Left colon (tissue), 2 donors: Measurements from ENCODE around the gene KRTAP9-7. TPM values are rescaled to one million over a fixed set of nuclear protein-coding genes. Genes with fewer than 3 reads are reported as not detected.
A peak's percentile ranks its signal among the peaks of the same experiment; 100 is the strongest.
"Not testable (repeated sequence)": the region's sequence is repeated elsewhere in the genome, so short reads cannot be mapped to it uniquely, and the experiment has no call there.

ENCODE experiments used
- ATAC-seq: fragments of 200-7000 bp; cut with Tn5 transposase; one replicate; pipeline ENCODE4 v1.9.1; 2020; ENCODE audit warnings: mild to moderate bottlenecking, moderate library complexity
- DNase-seq, 2 donors: peaks; one replicate each; pipeline ENCODE4 v3.0.0-alpha.2; 2020
- intact Hi-C, 2 donors: fragments of 100-400 bp; cut with DNase I in 1 of 2; cut with micrococcal nuclease in 1 of 2; formaldehyde crosslinking; loops; one replicate each; pipeline versions ENCODE4 v1.11.2 to v1.14.0; 2022; cut with DNase I, micrococcal nuclease
- total RNA-seq, 2 donors: library from RNA; stranded (reverse); fragmentation: NEBNext Ultra II Directional; extraction: Animal tissue kit (Norgen Biotek cat#: 25700); gene quantifications; one replicate each; pipeline ENCODE4 v1.2.1, GENCODE V29; 2021
- donor health status: DM: no; HTN: no; CAD: no.
- donor health status: DM: yes; HTN: yes; CAD: no.

Gene KRTAP9-7
- total RNA-seq, 2 donors from 2014 or later = not detected

- ATAC-seq (no peak), DNase-seq (no peak)
- intact Hi-C loops = no loop called here
These were observed 10.4 kb upstream of the KRTAP9-7 start, which contains the start of gene KRTAP9-6 for GRCh38 chr17:41265078-41265477. KRTAP9-6 (plus strand) TSS chr17:41265378; CDS start chr17:41265378, 0 bp downstream.

- no peak for DNase-seq
- intact Hi-C loops = no loop called here
- ATAC-seq = no peak
These were observed 7.8 kb upstream of the KRTAP9-7 start for GRCh38 chr17:41267711-41268110.

- intact Hi-C loops, DNase-seq, ATAC-seq: not testable (repeated sequence)
These were observed 4.2 kb upstream of the KRTAP9-7 start for GRCh38 chr17:41271323-41271722.

- DNase-seq (no peak), ATAC-seq (no peak)
- intact Hi-C loops = no loop called here
These were observed 3.6 kb upstream of the KRTAP9-7 start for GRCh38 chr17:41271858-41272257.

GRCh38 chr17:41278176-41278955 lies 2.9 kb downstream of the KRTAP9-7 start:
- intact Hi-C loops = no loop called here

GRCh38 chr17:41284043-41284442 lies 8.5 kb downstream of the KRTAP9-7 start:
- ATAC-seq (no peak), DNase-seq (no peak)
- intact Hi-C loops = no loop called here

More at GRCh38 chr17:41278176-41278955, 2.9 kb downstream of the KRTAP9-7 start:
- DNase-seq (no peak), ATAC-seq (no peak)

- intact Hi-C loops = no loop called here
- no peak for ATAC-seq
These were observed 9.0 kb downstream of the KRTAP9-7 start for GRCh38 chr17:41284546-41284945.

GRCh38 chr17:41287050-41287449 lies 11.6 kb downstream of the KRTAP9-7 start:
- ATAC-seq = no peak
- no peak for DNase-seq
- intact Hi-C loops = no loop called here

More at GRCh38 chr17:41284546-41284945, 9.0 kb downstream of the KRTAP9-7 start:
- DNase-seq = no peak

- no peak for ATAC-seq
- DNase-seq = no peak
- intact Hi-C loops = no loop called here
These were observed 18.5 kb downstream of the KRTAP9-7 start for GRCh38 chr17:41294016-41294415.

- intact Hi-C loops = no loop called here
- ATAC-seq (no peak), DNase-seq (no peak)
These were observed 21.3 kb downstream of the KRTAP9-7 start for GRCh38 chr17:41296846-41297245.

GRCh38 chr17:41298458-41299135 lies 23.1 kb downstream of the KRTAP9-7 start:
- DNase-seq (no peak), ATAC-seq (no peak)
- intact Hi-C loops = no loop called here

- intact Hi-C loops = no loop called here
- DNase-seq (no peak), ATAC-seq (no peak)
These were observed 25.8 kb downstream of the KRTAP9-7 start for GRCh38 chr17:41301204-41301790.

- DNase-seq (no peak), ATAC-seq (no peak)
- intact Hi-C loops = no loop called here
These were observed 26.7 kb downstream of the KRTAP9-7 start, which contains the start of gene KRTAP29-1 for GRCh38 chr17:41301916-41302901. KRTAP29-1 (minus strand) TSS chr17:41302851; CDS start chr17:41302851, 0 bp downstream.

- ATAC-seq (no peak), DNase-seq (no peak)
- intact Hi-C loops = no loop called here
These were observed 27.5 kb downstream of the KRTAP9-7 start for GRCh38 chr17:41302981-41303380.

GRCh38 chr17:41304091-41304490 lies 28.6 kb downstream of the KRTAP9-7 start:
- no peak for ATAC-seq
- intact Hi-C loops = no loop called here
- no peak for DNase-seq

- no peak for ATAC-seq
- intact Hi-C loops = no loop called here
- no peak for DNase-seq
These were observed 32.1 kb downstream of the KRTAP9-7 start for GRCh38 chr17:41307647-41308046.

GRCh38 chr17:41308251-41308917 lies 32.9 kb downstream of the KRTAP9-7 start:
- peak; percentile 55 for ATAC-seq
- intact Hi-C loops = no loop called here
- DNase-seq = peak; percentile 48 to 53

- DNase-seq (no peak), ATAC-seq (no peak)
- intact Hi-C loops = no loop called here
These were observed 33.4 kb downstream of the KRTAP9-7 start, which contains the start of gene KRTAP16-1 for GRCh38 chr17:41308918-41309359. KRTAP16-1 (minus strand) TSS chr17:41309309; CDS start chr17:41309253, 56 bp downstream.
